GM23338 (cell line): ENCODE results near the gene CARMIL1. TPM values are rescaled to one million over a fixed set of nuclear protein-coding genes. Genes with fewer than 3 reads are reported as not detected.

Experiments
- ATAC-seq: fragments of 200-7000 bp; cut with Tn5 transposase; 3 replicates; pipeline ENCODE4 v1.9.1; 2020
- DNase-seq: peaks from one replicate; pipeline ENCODE4 v3.0.0-alpha.2; 2015; ENCODE audit warnings: low spot score
- H2AFZ ChIP-seq: fragments of 200-600 bp; sonication (generic); 2 replicates; pipeline ENCODE4 v1.8.0; 2016; ENCODE audit warnings: antibody characterized with exemption, mild to moderate bottlenecking, moderate library complexity
- H3F3A ChIP-seq: fragments of 200-600 bp; sonication (generic); replicated peaks from 2 replicates; pipeline ENCODE4 v1.8.0; 2017; ENCODE audit warnings: antibody characterized with exemption, mixed run types, low read depth
- H3K27ac ChIP-seq: fragments of 200-600 bp; sonication (generic); 2 replicates; pipeline ENCODE4 v1.6.1; 2016; ENCODE audit warnings: low read depth
- H3K27me3 ChIP-seq: fragments of 200-600 bp; sonication (generic); 2 replicates; pipeline ENCODE4 v1.8.0; 2016; ENCODE audit warnings: mild to moderate bottlenecking, mixed run types, moderate library complexity; ENCODE audit not compliant: insufficient read depth
- H3K36me3 ChIP-seq: fragments of 200-600 bp; sonication (generic); 2 replicates; pipeline ENCODE4 v1.8.0; 2016; ENCODE audit warnings: mild to moderate bottlenecking; ENCODE audit not compliant: insufficient read depth
- H3K4me1 ChIP-seq: fragments of 200-600 bp; sonication (generic); 2 replicates; pipeline ENCODE4 v1.8.0; 2016; ENCODE audit warnings: mild to moderate bottlenecking, moderate library complexity; ENCODE audit not compliant: insufficient read depth
- H3K4me2 ChIP-seq: fragments of 200-600 bp; sonication (generic); 2 replicates; pipeline ENCODE4 v1.7.1; 2017; ENCODE audit warnings: mixed run types
- H3K4me3 ChIP-seq: fragments of 200-600 bp; sonication (generic); 2 replicates; pipeline ENCODE4 v1.6.1; 2016; ENCODE audit warnings: mixed run types
- H3K79me2 ChIP-seq: fragments of 200-600 bp; sonication (generic); replicated peaks from 2 replicates; pipeline ENCODE4 v1.8.0; 2017; ENCODE audit warnings: mild to moderate bottlenecking; ENCODE audit not compliant: insufficient read depth
- H3K9me2 ChIP-seq: fragments of 200-600 bp; sonication (generic); 2 replicates; pipeline ENCODE4 v1.8.0; 2017; ENCODE audit not compliant: insufficient read depth
- H4K20me1 ChIP-seq: fragments of 200-600 bp; sonication (generic); replicated peaks from 2 replicates; pipeline ENCODE4 v1.8.0; 2017; ENCODE audit warnings: mild to moderate bottlenecking; ENCODE audit not compliant: insufficient read depth
- H3K27ac Mint-ChIP-seq: 2 replicates; pipeline ENCODE4 v1.8.0; 2020; ENCODE audit warnings: inconsistent platforms, mild to moderate bottlenecking, moderate library complexity, mixed read lengths
- H3K27me3 Mint-ChIP-seq: 3 replicates; pipeline ENCODE4 v1.8.0; 2022; ENCODE audit warnings: low read depth, mild to moderate bottlenecking, moderate library complexity, mixed read lengths, inconsistent platforms; ENCODE audit not compliant: insufficient read depth, poor library complexity
- H3K36me3 Mint-ChIP-seq: 3 replicates; pipeline ENCODE4 v1.8.0; 2021; ENCODE audit warnings: low read depth, mild to moderate bottlenecking, inconsistent platforms, moderate library complexity, mixed read lengths
- H3K4me1 Mint-ChIP-seq: 3 replicates; pipeline ENCODE4 v1.8.0; 2020; ENCODE audit warnings: mild to moderate bottlenecking, inconsistent platforms, mixed read lengths
- H3K4me3 Mint-ChIP-seq: 3 replicates; pipeline ENCODE4 v1.8.0; 2021; ENCODE audit warnings: moderate library complexity, mild to moderate bottlenecking, inconsistent platforms, mixed read lengths
- H3K9me3 Mint-ChIP-seq: 3 replicates; pipeline ENCODE4 v1.8.0; 2020; ENCODE audit warnings: moderate library complexity, mild to moderate bottlenecking, inconsistent platforms, mixed read lengths
- CREB1 ChIP-seq: fragments of 250-450 bp; sonication (Bioruptor Pico); IDR thresholded peaks from 2 replicates; pipeline ENCODE4 v1.5.0; 2020; ENCODE audit warnings: low read depth, mild to moderate bottlenecking, moderate library complexity
- CTCF ChIP-seq, 2 experiments: fragments of 200-600 bp in 1 of 2; sonication (generic) in 1 of 2; conservative IDR thresholded peaks; 2 replicates each; pipeline versions ENCODE4 v1.5.1 to v1.6.1; 2016 to 2017; ENCODE audit warnings: antibody characterized with exemption in 2 of 2, low read depth in 2 of 2, mild to moderate bottlenecking in 2 of 2, moderate library complexity in 1 of 2
- ETS1 ChIP-seq: IDR thresholded peaks from 2 replicates; pipeline ENCODE4 v1.6.1; 2016; ENCODE audit warnings: antibody characterized with exemption
- EZH2 ChIP-seq: fragments of 200-600 bp; sonication (generic); IDR thresholded peaks from one replicate; pipeline ENCODE4 v1.8.0; 2017; ENCODE audit warnings: antibody characterized with exemption, mild to moderate bottlenecking, low read depth; ENCODE audit not compliant: unreplicated experiment
- EZH2phosphoT487 ChIP-seq: fragments of 200-600 bp; sonication (generic); IDR thresholded peaks from one replicate; pipeline ENCODE4 v1.8.1; 2018; ENCODE audit warnings: antibody characterized with exemption; ENCODE audit not compliant: unreplicated experiment
- JUNB ChIP-seq: IDR thresholded peaks from one replicate; pipeline ENCODE4 v1.6.1; 2016; ENCODE audit warnings: antibody characterized with exemption; ENCODE audit not compliant: unreplicated experiment
- NANOG ChIP-seq: IDR thresholded peaks from 2 replicates; pipeline ENCODE4 v1.6.1; 2016; ENCODE audit warnings: antibody characterized with exemption, borderline replicate concordance
- POLR2AphosphoS5 ChIP-seq: IDR thresholded peaks from 2 replicates; pipeline ENCODE4 v1.6.1; 2016; ENCODE audit warnings: antibody characterized with exemption, low read depth
- REST ChIP-seq: IDR thresholded peaks from one replicate; pipeline ENCODE4 v1.6.1; 2018; ENCODE audit warnings: antibody characterized with exemption; ENCODE audit not compliant: unreplicated experiment
- STAT1 ChIP-seq: IDR thresholded peaks from one replicate; pipeline ENCODE4 v1.6.1; 2016; ENCODE audit warnings: antibody characterized with exemption; ENCODE audit not compliant: unreplicated experiment
- ZNF114 ChIP-seq: fragments of 250-450 bp; sonication (Bioruptor Pico); IDR thresholded peaks from 2 replicates; pipeline ENCODE4 v1.5.0; 2020; ENCODE audit warnings: mild to moderate bottlenecking, moderate library complexity
- ZNF331 ChIP-seq: fragments of 250-450 bp; sonication (Bioruptor Pico); IDR thresholded peaks from 2 replicates; pipeline ENCODE4 v1.5.0; 2020; ENCODE audit warnings: low read depth, mild to moderate bottlenecking, moderate library complexity
- polyA plus RNA-seq: library from polyadenylated mRNA; unstranded; fragments of >200 nt; fragmentation: Nextera tagmentation; extraction: Ambion mirVana; gene quantifications from 2 replicates; pipeline ENCODE4 v1.2.1, GENCODE V29; 2016
- total RNA-seq: library from RNA; depleted of rRNA; stranded (reverse); fragments of >200 nt; shearing (Covaris generic); gene quantifications from 2 replicates; pipeline ENCODE4 v1.2.3, GENCODE V29; 2014

Gene CARMIL1
- total and polyA plus RNA-seq, 2 experiments from 2014 or later = 43.2 to 66.9 TPM

DNA sequence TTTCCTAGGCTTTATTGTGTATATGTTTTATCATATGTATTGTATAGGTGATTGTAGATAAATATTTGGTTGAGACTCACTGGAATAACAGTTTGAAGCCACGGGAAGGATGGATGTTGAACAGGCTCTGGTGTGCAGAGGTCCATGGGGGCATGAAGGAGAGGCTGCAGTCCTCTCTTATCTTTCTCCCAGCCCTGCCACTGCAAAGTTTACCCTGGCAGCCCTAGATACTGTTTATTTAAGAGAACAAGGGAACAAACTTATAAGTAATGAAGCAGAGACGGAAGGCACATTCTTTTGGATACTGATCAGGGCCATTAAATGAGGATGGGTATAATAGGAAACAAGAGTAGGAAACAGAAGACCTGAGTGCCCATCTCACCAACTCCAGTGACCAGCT lies 269.3 kb downstream of the CARMIL1 start (continued):
- TF ChIP-seq REST = no peak
- TF ChIP-seq CTCF (conservative IDR thresholded peaks at IDR 0.05; ENCODE audit: low read depth in 2 of 2) = no peak
- no peak for TF ChIP-seq NANOG
- TF ChIP-seq EZH2phosphoT487 = no peak
- no peak for TF ChIP-seq ZNF114 (CRISPR knock-in tag)
- TF ChIP-seq POLR2AphosphoS5 = no peak
- no peak for TF ChIP-seq CREB1 (CRISPR knock-in tag)
- TF ChIP-seq EZH2 = no peak
- no peak for TF ChIP-seq STAT1
- no peak for TF ChIP-seq JUNB
- TF ChIP-seq ZNF331 (CRISPR knock-in tag) = no peak
- no peak for TF ChIP-seq ETS1

DNA sequence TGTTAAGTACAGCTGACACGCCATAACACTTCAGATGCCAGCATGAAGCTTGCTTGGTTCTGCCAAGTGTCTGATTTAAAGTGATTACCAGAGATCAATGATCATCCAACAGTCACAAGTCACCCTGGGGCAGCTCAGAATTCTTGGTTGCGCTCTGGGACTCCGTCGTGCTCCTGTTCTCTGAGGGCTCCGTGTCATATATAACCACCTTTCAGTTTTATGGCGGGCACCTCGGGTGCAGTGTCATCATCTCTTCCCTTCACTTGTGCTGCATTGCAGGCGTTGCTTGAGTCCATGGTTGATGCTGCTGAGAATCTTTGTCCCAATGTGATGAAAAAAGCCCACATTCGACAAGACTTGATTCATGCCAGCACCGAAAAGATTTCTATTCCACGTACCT lies 271.5 kb downstream of the CARMIL1 start:
- Mint-ChIP-seq H3K9me3 (no peaks in the 10 kb centered on the region), H3K27ac (no peak overlapping the region), H3K4me3 (no peak overlapping the region), H3K27me3 (no peaks in the 10 kb centered on the region), H3K4me1 (no peaks in the 10 kb centered on the region), H3K36me3 (no peaks in the 10 kb centered on the region)
- H3K27ac ChIP-seq = no peak overlapping the region
- no peaks in the 10 kb centered on the region for H3K36me3 ChIP-seq
- no peaks in the 10 kb centered on the region for H3K9me2 ChIP-seq
- no peaks in the 10 kb centered on the region for H4K20me1 ChIP-seq
- no peaks in the 10 kb centered on the region for H3K27me3 ChIP-seq
- H2AFZ ChIP-seq = no peak overlapping the region
- H3K4me3 ChIP-seq = no peak overlapping the region
- no peak overlapping the region for H3K4me2 ChIP-seq
- H3K4me1 ChIP-seq = no peaks in the 10 kb centered on the region
- DNase-seq (no peak), ATAC-seq (no peak)
- no peaks in the 10 kb centered on the region for H3K79me2 ChIP-seq
- H3F3A ChIP-seq = no peaks in the 10 kb centered on the region
- TF ChIP-seq NANOG (no peak), CTCF (conservative IDR thresholded peaks at IDR 0.05; ENCODE audit: low read depth in 2 of 2) (no peak)
